Activated CD8-positive, alpha-beta T cell treated with anti-CD3 and anti-CD28 coated beads, Interleukin-2, amount 10 ng/mL, durations not matched to agents 7 days and 5 days (primary cell): Measurements from ENCODE around the gene TMEM72. TPM values are rescaled to one million over a fixed set of nuclear protein-coding genes. Genes with fewer than 3 reads are reported as not detected.

ENCODE experiments used
- ATAC-seq: fragments of 150-1000 bp; cut with Tn5 transposase; one replicate; pipeline ENCODE4 v1.10.0; 2021; ENCODE audit warnings: moderate library complexity
- CTCF ChIA-PET: fragments of 350-600 bp; sonication (Branson Sonifier 250); formaldehyde crosslinking; loops from one replicate; lab custom pipeline; 2021; ENCODE audit warnings: antibody characterized with exemption; lab: Charles Lee
- POLR2A ChIA-PET: fragments of 350-600 bp; sonication (Branson Sonifier 250); formaldehyde crosslinking; loops from one replicate; lab custom pipeline; 2021; ENCODE audit warnings: antibody characterized with exemption; lab: Charles Lee
- DNase-seq: peaks from one replicate; pipeline ENCODE4 v3.0.0-alpha.2; 2020
- H3K27ac Mint-ChIP-seq: one replicate; pipeline ENCODE4 v1.8.0; 2021; ENCODE audit warnings: mild to moderate bottlenecking, mixed read lengths
- H3K27me3 Mint-ChIP-seq: one replicate; pipeline ENCODE4 v1.8.0; 2021; ENCODE audit warnings: low read depth, mixed read lengths
- H3K36me3 Mint-ChIP-seq: one replicate; pipeline ENCODE4 v1.8.0; 2021; ENCODE audit warnings: low read depth, mixed read lengths
- H3K4me1 Mint-ChIP-seq: one replicate; pipeline ENCODE4 v1.8.0; 2021; ENCODE audit warnings: low read depth, mixed read lengths
- H3K4me3 Mint-ChIP-seq: one replicate; pipeline ENCODE4 v1.8.0; 2021; ENCODE audit warnings: mild to moderate bottlenecking, mixed read lengths
- H3K9me3 Mint-ChIP-seq: one replicate; pipeline ENCODE4 v1.8.0; 2022; ENCODE audit warnings: mixed read lengths; ENCODE audit not compliant: insufficient read depth
- total RNA-seq, 2 experiments: library from RNA; stranded (reverse); gene quantifications; one replicate each; pipeline ENCODE4 v1.2.3, GENCODE V29; 2021

TMEM72 gene
- total RNA-seq, 2 experiments from 2014 or later: not detected

- ChIA-PET POLR2A (interaction anchor here (1.0 kb wide), 1 partner anchor 10 kb away, joined by 4 read pairs; no protein-coding TSS in a partner anchor), CTCF (no interaction called here)
- Mint-ChIP-seq H3K4me1 (no peaks in the 10 kb centered on the region), H3K27me3 (peaks cover 2% of the 10 kb centered on the region), H3K4me3 (no peak overlapping the region), H3K36me3 (no peaks in the 10 kb centered on the region), H3K9me3 (no peaks in the 10 kb centered on the region), H3K27ac (no peak overlapping the region)
- ATAC-seq: no peak
- DNase-seq: no peak
These were observed 20.2 kb upstream of the TMEM72 start for GRCh38 chr10:44890696-44891563.

- Mint-ChIP-seq H3K36me3 (no peaks in the 10 kb centered on the region), H3K9me3 (no peaks in the 10 kb centered on the region), H3K4me3 (no peak overlapping the region), H3K27ac (no peak overlapping the region), H3K4me1 (no peaks in the 10 kb centered on the region), H3K27me3 (peaks cover 2% of the 10 kb centered on the region)
- DNase-seq: no peak
- ATAC-seq: no peak
- ChIA-PET CTCF (no interaction called here), POLR2A (no interaction called here)
These were observed 19.4 kb upstream of the TMEM72 start for GRCh38 chr10:44891721-44892120.

DNA sequence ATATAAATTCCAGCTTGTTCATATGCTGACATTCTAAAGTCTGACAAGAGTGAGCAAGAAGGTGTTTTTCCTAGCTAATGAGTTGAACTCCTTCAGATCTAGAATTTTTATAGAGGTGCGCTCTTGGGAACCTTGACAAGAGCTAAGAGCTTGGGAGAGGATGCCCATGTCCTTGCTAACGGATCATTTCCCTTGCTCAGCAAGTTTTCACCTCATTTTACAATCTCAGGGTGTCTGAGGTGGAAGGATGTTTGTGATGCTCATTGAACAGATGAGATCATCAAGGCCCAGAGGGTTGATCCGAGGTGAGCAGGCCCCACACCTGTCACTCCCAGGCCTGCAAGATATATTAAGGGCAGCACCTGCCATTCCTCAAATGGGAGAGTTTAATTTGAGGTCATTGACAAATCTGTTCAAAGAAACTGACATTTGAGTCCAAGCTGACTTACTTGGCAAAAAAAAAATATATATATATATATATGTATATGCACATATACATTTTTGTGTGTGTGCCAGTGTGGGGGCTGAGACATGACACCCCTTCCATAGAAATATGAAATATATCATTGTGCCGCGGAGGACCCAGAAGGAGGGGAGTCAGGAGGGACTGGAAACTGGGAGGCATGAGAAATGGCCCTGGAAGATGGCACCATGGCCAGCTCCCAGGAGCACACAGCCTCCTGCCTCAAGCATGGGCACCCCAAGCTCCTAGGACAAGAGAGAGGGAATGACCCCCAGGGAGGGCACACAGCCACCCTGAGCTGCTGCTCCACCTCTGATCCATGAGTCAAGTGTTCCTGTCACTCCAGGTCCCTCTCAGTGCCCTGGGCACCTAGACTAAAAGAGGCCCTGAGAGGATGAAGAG, 17.3 kb upstream of the TMEM72 start:
- DNase-seq: no peak
- CTCF ChIA-PET: no interaction called here
- POLR2A ChIA-PET: no interaction called here
- Mint-ChIP-seq H3K27ac (no peak overlapping the region), H3K36me3 (no peaks in the 10 kb centered on the region), H3K9me3 (no peaks in the 10 kb centered on the region), H3K4me1 (no peaks in the 10 kb centered on the region), H3K4me3 (no peak overlapping the region), H3K27me3 (no peaks in the 10 kb centered on the region)
- no peak for ATAC-seq

DNA sequence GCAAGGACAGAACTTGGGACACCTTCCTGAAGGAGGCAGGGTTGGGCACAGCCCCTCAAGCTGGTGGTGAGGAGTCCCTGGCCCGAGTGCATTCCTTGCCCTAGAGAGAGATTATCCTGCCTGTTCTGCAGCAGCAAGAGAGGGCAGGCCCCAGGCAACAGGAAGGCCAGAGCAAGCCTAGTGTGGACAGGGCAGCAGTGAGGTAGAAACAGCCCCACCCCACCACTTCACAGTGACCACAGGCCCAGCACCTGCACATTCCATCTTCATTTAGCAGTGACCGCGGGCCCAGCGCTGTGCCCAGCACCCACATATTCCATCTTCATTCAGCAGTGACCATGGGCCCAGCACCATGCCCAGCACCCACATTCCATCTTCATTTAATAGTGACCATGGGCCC, 16.4 kb upstream of the TMEM72 start:
- no peak overlapping the region for H3K27ac Mint-ChIP-seq
- DNase-seq (no peak), ATAC-seq (no peak)
- no peaks in the 10 kb centered on the region for H3K9me3 Mint-ChIP-seq
- H3K27me3 Mint-ChIP-seq: no peaks in the 10 kb centered on the region
- no peaks in the 10 kb centered on the region for H3K4me1 Mint-ChIP-seq
- no peaks in the 10 kb centered on the region for H3K36me3 Mint-ChIP-seq
- H3K4me3 Mint-ChIP-seq: no peak overlapping the region
- POLR2A ChIA-PET: no interaction called here
- CTCF ChIA-PET: no interaction called here

- ChIA-PET CTCF (no interaction called here), POLR2A (no interaction called here)
- H3K4me3 Mint-ChIP-seq: no peak overlapping the region
- H3K4me1 Mint-ChIP-seq: no peaks in the 10 kb centered on the region
- no peaks in the 10 kb centered on the region for H3K9me3 Mint-ChIP-seq
- H3K36me3 Mint-ChIP-seq: no peaks in the 10 kb centered on the region
- DNase-seq (no peak), ATAC-seq (no peak)
- H3K27ac Mint-ChIP-seq: no peak overlapping the region
- H3K27me3 Mint-ChIP-seq: no peaks in the 10 kb centered on the region
These were observed 15.9 kb upstream of the TMEM72 start for GRCh38 chr10:44895280-44895679.

- Mint-ChIP-seq H3K9me3 (no peaks in the 10 kb centered on the region), H3K27me3 (no peaks in the 10 kb centered on the region), H3K4me1 (no peaks in the 10 kb centered on the region), H3K27ac (no peak overlapping the region), H3K4me3 (no peak overlapping the region), H3K36me3 (no peaks in the 10 kb centered on the region)
- DNase-seq (no peak), ATAC-seq (no peak)
- CTCF ChIA-PET: no interaction called here
- POLR2A ChIA-PET: no interaction called here
These were observed 14.1 kb upstream of the TMEM72 start for GRCh38 chr10:44897049-44897448.

- CTCF ChIA-PET: no interaction called here
These were observed 12.5 kb upstream of the TMEM72 start for GRCh38 chr10:44898665-44899064.

GRCh38 chr10:44899450-44900080, 11.6 kb upstream of the TMEM72 start:
- Mint-ChIP-seq H3K36me3 (no peaks in the 10 kb centered on the region), H3K4me1 (no peaks in the 10 kb centered on the region), H3K27me3 (peaks cover 3% of the 10 kb centered on the region), H3K9me3 (no peaks in the 10 kb centered on the region), H3K27ac (no peak overlapping the region), H3K4me3 (no peak overlapping the region)
- no peak for DNase-seq
- ATAC-seq: no peak
- ChIA-PET CTCF (no interaction called here), POLR2A (no interaction called here)

More at GRCh38 chr10:44898665-44899064, 12.5 kb upstream of the TMEM72 start:
- H3K27ac Mint-ChIP-seq: no peak overlapping the region
- no peak overlapping the region for H3K4me3 Mint-ChIP-seq
- no peaks in the 10 kb centered on the region for H3K36me3 Mint-ChIP-seq
- no peak for DNase-seq
- no peaks in the 10 kb centered on the region for H3K4me1 Mint-ChIP-seq
- no peaks in the 10 kb centered on the region for H3K9me3 Mint-ChIP-seq
- POLR2A ChIA-PET: no interaction called here
- peaks cover 3% of the 10 kb centered on the region for H3K27me3 Mint-ChIP-seq
- no peak for ATAC-seq

- ChIA-PET CTCF (no interaction called here), POLR2A (no interaction called here)
- ATAC-seq (no peak), DNase-seq (no peak)
- H3K9me3 Mint-ChIP-seq: no peaks in the 10 kb centered on the region
- no peak overlapping the region for H3K27ac Mint-ChIP-seq
- H3K27me3 Mint-ChIP-seq: peaks cover 3% of the 10 kb centered on the region
- no peaks in the 10 kb centered on the region for H3K36me3 Mint-ChIP-seq
- no peak overlapping the region for H3K4me3 Mint-ChIP-seq
- no peaks in the 10 kb centered on the region for H3K4me1 Mint-ChIP-seq
These were observed 8.1 kb upstream of the TMEM72 start for GRCh38 chr10:44902941-44903545.

- peaks cover 3% of the 10 kb centered on the region for H3K27me3 Mint-ChIP-seq
- POLR2A ChIA-PET: no interaction called here
- no peaks in the 10 kb centered on the region for H3K4me1 Mint-ChIP-seq
- CTCF ChIA-PET: no interaction called here
- DNase-seq (no peak), ATAC-seq (no peak)
- no peaks in the 10 kb centered on the region for H3K9me3 Mint-ChIP-seq
- no peak overlapping the region for H3K27ac Mint-ChIP-seq
- H3K36me3 Mint-ChIP-seq: no peaks in the 10 kb centered on the region
- H3K4me3 Mint-ChIP-seq: no peak overlapping the region
These were observed 4.7 kb upstream of the TMEM72 start for GRCh38 chr10:44906486-44906885.

DNA sequence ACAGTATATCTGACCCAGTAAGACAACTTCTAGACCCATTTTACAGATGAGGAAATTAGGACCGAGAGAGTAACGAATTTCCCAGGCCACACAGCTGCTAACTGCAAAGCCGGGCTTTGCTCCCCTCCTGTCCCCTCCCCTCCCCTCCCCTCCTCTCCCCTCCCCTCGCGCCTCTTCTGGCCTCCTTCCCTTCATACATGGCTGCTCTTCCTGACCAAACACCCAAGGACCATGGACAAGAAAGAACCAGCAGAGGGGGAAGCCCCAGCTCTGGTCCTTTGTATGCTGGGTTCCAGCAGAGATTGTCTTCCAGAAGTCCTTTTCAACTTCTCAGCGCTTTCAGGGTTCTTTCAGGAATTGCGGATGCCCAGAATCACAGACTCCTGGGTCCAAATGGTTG, 3.6 kb upstream of the TMEM72 start:
- Mint-ChIP-seq H3K9me3 (no peaks in the 10 kb centered on the region), H3K36me3 (no peaks in the 10 kb centered on the region), H3K27ac (no peak overlapping the region), H3K4me3 (no peak overlapping the region), H3K4me1 (no peaks in the 10 kb centered on the region), H3K27me3 (peaks cover under 1% of the 10 kb centered on the region)
- ChIA-PET CTCF (no interaction called here), POLR2A (no interaction called here)
- ATAC-seq (no peak), DNase-seq (no peak)
